B cell (primary cell): Measurements from ENCODE around the gene IFI35. TPM values are rescaled to one million over a fixed set of nuclear protein-coding genes. Genes with fewer than 3 reads are reported as not detected.

Experiments
- ATAC-seq: fragments of 200-7000 bp; cut with Tn5 transposase; one replicate; pipeline ENCODE4 v1.10.0; 2021; ENCODE audit warnings: low read depth, mild to moderate bottlenecking, moderate number of reproducible peaks, moderate library complexity
- CTCF ChIA-PET: fragments of 350-600 bp; sonication (Branson Sonifier 250); formaldehyde crosslinking; loops from one replicate; lab custom pipeline; 2021; ENCODE audit warnings: antibody characterized with exemption, inconsistent platforms; lab: Charles Lee
- POLR2A ChIA-PET: fragments of 350-600 bp; sonication (Branson Sonifier 250); formaldehyde crosslinking; loops from one replicate; lab custom pipeline; 2021; ENCODE audit warnings: antibody characterized with exemption; lab: Charles Lee
- DNase-seq: peaks from one replicate; pipeline ENCODE4 v3.0.0; 2013
- H2AFZ ChIP-seq: 2 replicates; pipeline ENCODE4 v1.6.1; 2012; ENCODE audit warnings: mild to moderate bottlenecking, low read depth, low read length; ENCODE audit not compliant: insufficient read depth, poor library complexity, severe bottlenecking
- H3K27ac ChIP-seq, 2 donors: 1 replicate in 1 of 2; 2 replicates in 1 of 2; pipeline ENCODE4 v1.5.1; 2012 to 2013; ENCODE audit warnings: low read length in 2 of 2, mild to moderate bottlenecking in 2 of 2, moderate library complexity in 1 of 2
- H3K27me3 ChIP-seq, 4 experiments: fragments of 200-600 bp in 1 of 4; sonication (generic) in 1 of 4; replicated peaks in 1 of 4; 1 replicate in 2 of 4; 2 replicates in 2 of 4; pipeline versions ENCODE4 v1.6.1 to v1.7.0; 2013 to 2016; ENCODE audit warnings: low read length in 3 of 4, mild to moderate bottlenecking in 2 of 4, mixed read lengths in 1 of 4, moderate library complexity in 1 of 4; ENCODE audit not compliant: insufficient read depth in 4 of 4, control insufficient read depth in 3 of 4; ENCODE audit errors: control extremely low read depth in 1 of 4
- H3K36me3 ChIP-seq, 2 experiments: replicated peaks in 1 of 2; 1 replicate in 1 of 2; 2 replicates in 1 of 2; pipeline versions ENCODE4 v1.6.1 to v1.7.1; 2013; ENCODE audit warnings: low read length in 1 of 2; ENCODE audit not compliant: insufficient read depth in 2 of 2, control insufficient read depth in 1 of 2; ENCODE audit errors: control extremely low read depth in 1 of 2, extremely low read depth in 1 of 2
- H3K4me1 ChIP-seq, 2 donors: fragments of 200-600 bp in 1 of 2; sonication (generic) in 1 of 2; 1 replicate in 1 of 2; 2 replicates in 1 of 2; pipeline versions ENCODE4 v1.5.1 to v1.6.1; 2013 to 2017; ENCODE audit warnings: low read length in 2 of 2; ENCODE audit not compliant: control insufficient read depth in 2 of 2, insufficient read depth in 2 of 2
- H3K4me2 ChIP-seq: replicated peaks from 2 replicates; pipeline ENCODE3; 2012; ENCODE audit warnings: mild to moderate bottlenecking, low read depth, low read length; ENCODE audit not compliant: poor library complexity, severe bottlenecking
- H3K4me3 ChIP-seq, 5 experiments: fragments of 200-600 bp in 1 of 5; sonication (generic) in 1 of 5; 1 replicate in 3 of 5; 2 replicates in 2 of 5; pipeline versions ENCODE4 v1.5.1 to v1.7.0; 2011 to 2016; ENCODE audit warnings: low read length in 4 of 5, mild to moderate bottlenecking in 4 of 5, low read depth in 2 of 5, control low read depth in 1 of 5, moderate library complexity in 1 of 5; ENCODE audit not compliant: insufficient read depth in 1 of 5; ENCODE audit errors: control extremely low read depth in 1 of 5, extremely low read depth in 1 of 5
- H3K79me2 ChIP-seq: fragments of 200-600 bp; sonication (generic); one replicate; pipeline ENCODE4 v1.6.0; 2016; ENCODE audit warnings: low read length; ENCODE audit not compliant: control insufficient read depth, insufficient read depth
- H3K9ac ChIP-seq: fragments of 200-600 bp; sonication (generic); 2 replicates; pipeline ENCODE4 v1.6.1; 2017; ENCODE audit warnings: mild to moderate bottlenecking, low read length, moderate library complexity
- H3K9me3 ChIP-seq, 3 donors: one replicate each; pipeline versions ENCODE4 v1.6.1 to v1.7.1; 2013; ENCODE audit warnings: low read length in 2 of 3; ENCODE audit not compliant: control insufficient read depth in 2 of 3, insufficient read depth in 1 of 3; ENCODE audit errors: control extremely low read depth in 1 of 3
- H4K20me1 ChIP-seq: 2 replicates; pipeline ENCODE4 v1.6.0; 2012; ENCODE audit warnings: mild to moderate bottlenecking, low read length; ENCODE audit not compliant: insufficient read depth, control insufficient read depth, poor library complexity, severe bottlenecking
- H3K27ac Mint-ChIP-seq: one replicate; pipeline ENCODE4 v1.8.0; 2021; ENCODE audit warnings: mixed read lengths
- H3K27me3 Mint-ChIP-seq: one replicate; pipeline ENCODE4 v1.8.0; 2021; ENCODE audit warnings: mixed read lengths
- H3K4me1 Mint-ChIP-seq: one replicate; pipeline ENCODE4 v1.8.0; 2021; ENCODE audit warnings: mixed read lengths
- H3K4me3 Mint-ChIP-seq: one replicate; pipeline ENCODE4 v1.8.0; 2021; ENCODE audit warnings: mixed read lengths
- H3K9me3 Mint-ChIP-seq: one replicate; pipeline ENCODE4 v1.8.0; 2022; ENCODE audit warnings: mixed read lengths; ENCODE audit not compliant: insufficient read depth
- CTCF ChIP-seq: fragments of 200-600 bp; IDR thresholded peaks from one replicate; pipeline ENCODE4 v1.8.0; 2022; ENCODE audit warnings: antibody characterized with exemption, mild to moderate bottlenecking
- EZH2 ChIP-seq: IDR thresholded peaks from 2 replicates; pipeline ENCODE4 v1.6.1; 2012; ENCODE audit warnings: borderline replicate concordance, low read depth, mild to moderate bottlenecking, moderate library complexity, low read length; ENCODE audit not compliant: insufficient read depth, poor library complexity, severe bottlenecking
- WGBS: methylation state at CpG from one replicate; pipeline ENCODE4 v1.1.5; 2013; ENCODE audit warnings: missing lambda C conversion rate; ENCODE audit not compliant: insufficient coverage; 5-methylcytosine and 5-hydroxymethylcytosine counted together
- intact Hi-C: fragments of 100-400 bp; cut with micrococcal nuclease; formaldehyde crosslinking; loops from one replicate; pipeline ENCODE4 v1.10.0; 2022
- polyA plus RNA-seq: library from polyadenylated mRNA; depleted of rRNA; stranded (reverse); fragments of >200 nt; gene quantifications from 2 replicates; pipeline ENCODE4 v1.2.3, GENCODE V29; 2012
- total RNA-seq, 2 donors: library from RNA; stranded (reverse); fragments of 120-200 nt in 1 of 2; gene quantifications; 1 replicate in 1 of 2; 2 replicates in 1 of 2; pipeline versions ENCODE4 v1.2.3 to v1.2.4, GENCODE V29; 2013 to 2022

The IFI35 gene
- total and polyA plus RNA-seq, 2 donors (not counting 1 experiment from before 2014, with no cell fraction given) = 37.2 to 42.2 TPM

GRCh38 chr17:43040655-43041054, 34.1 kb downstream of the IFI35 start:
- Histone ChIP-seq H3K27me3 (no peaks in the 10 kb centered on the region), H4K20me1 (no peaks in the 10 kb centered on the region), H3K9me3 (no peaks in the 10 kb centered on the region), H3K27ac (no peak overlapping the region), H3K4me3 (no peak overlapping the region), H3K9ac (no peak overlapping the region), H3K79me2 (no peaks in the 10 kb centered on the region), H3K36me3 (no peaks in the 10 kb centered on the region), H3K4me2 (no peak overlapping the region), H2AFZ (no peak overlapping the region), H3K4me1 (no peaks in the 10 kb centered on the region)
- DNase-seq = no peak
- TF ChIP-seq EZH2 (no peak), CTCF (no peak)
- CTCF ChIA-PET = interaction anchor here (1.4 kb wide), 1 partner anchor 10 kb away, joined by 3 read pairs; no protein-coding TSS in a partner anchor
- Mint-ChIP-seq H3K4me1 (no peaks in the 10 kb centered on the region), H3K27me3 (no peaks in the 10 kb centered on the region), H3K9me3 (no peaks in the 10 kb centered on the region), H3K27ac (no peak overlapping the region), H3K4me3 (no peak overlapping the region)
- ATAC-seq = no peak
- POLR2A ChIA-PET = no interaction called here
- WGBS = 57% methylated on average over 1 of the region's 2 CpGs
- intact Hi-C loops = no loop called here

DNA sequence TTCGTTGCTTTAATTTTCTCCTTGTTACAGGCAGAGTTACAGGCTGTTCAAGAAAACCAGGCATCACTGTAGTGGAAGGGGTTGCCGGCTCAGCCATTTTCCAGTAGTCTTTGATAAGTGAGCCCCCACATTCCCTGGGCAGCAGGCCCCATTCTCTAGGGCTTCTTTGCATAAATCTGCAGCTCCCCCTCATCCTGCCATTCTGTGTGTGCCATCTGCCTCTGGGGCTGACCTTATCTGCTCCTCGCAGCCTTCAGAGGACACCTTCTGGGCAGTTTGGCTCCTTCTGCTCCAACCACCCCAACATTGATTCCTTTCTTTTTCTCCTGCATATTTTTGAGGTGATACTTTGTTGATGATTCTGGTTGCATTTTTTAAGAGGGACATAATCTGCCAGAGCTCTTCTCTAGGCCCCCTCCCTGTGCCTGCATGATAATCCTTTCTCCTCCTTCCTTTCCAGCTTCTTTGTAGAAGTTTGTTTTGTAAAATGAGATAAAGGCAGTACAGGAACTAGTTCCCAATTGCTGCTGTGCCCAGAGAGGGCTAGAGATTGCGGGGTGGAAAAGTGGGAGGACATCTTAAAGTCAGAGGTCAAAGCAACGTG, 35.5 kb downstream of the IFI35 start:
- 100% methylated on average over 2 of the region's 5 CpGs for WGBS
- Histone ChIP-seq H3K4me2 (no peak overlapping the region), H2AFZ (no peak overlapping the region), H3K36me3 (no peaks in the 10 kb centered on the region), H3K27ac (no peak overlapping the region), H3K79me2 (no peaks in the 10 kb centered on the region), H3K27me3 (no peaks in the 10 kb centered on the region), H3K4me1 (no peaks in the 10 kb centered on the region), H3K4me3 (no peak overlapping the region), H3K9ac (no peak overlapping the region), H4K20me1 (no peaks in the 10 kb centered on the region), H3K9me3 (no peaks in the 10 kb centered on the region)
- H3K4me1 Mint-ChIP-seq = no peaks in the 10 kb centered on the region
- ATAC-seq (no peak), DNase-seq (no peak)
- no peaks in the 10 kb centered on the region for H3K9me3 Mint-ChIP-seq
- H3K27ac Mint-ChIP-seq = no peak overlapping the region
- CTCF ChIA-PET = no interaction called here
- no peaks in the 10 kb centered on the region for H3K27me3 Mint-ChIP-seq
- no peak for TF ChIP-seq EZH2
- no peak for TF ChIP-seq CTCF
- intact Hi-C loops = no loop called here
- no peak overlapping the region for H3K4me3 Mint-ChIP-seq
- POLR2A ChIA-PET = no interaction called here
